Dermis microvascular lymphatic vessel endothelial cell (primary cell): ENCODE measurements around the gene BRD2. TPM values are rescaled to one million over a fixed set of nuclear protein-coding genes. Genes with fewer than 3 reads are reported as not detected.

ENCODE experiments used
- DNase-seq, 2 donors: peaks; one replicate each; pipeline versions ENCODE4 v3.0.0 to v3.0.0-alpha.2; 2010; ENCODE audit warnings: low read depth in 2 of 2
- total RNA-seq: library from RNA; depleted of rRNA; stranded (reverse); fragments of >200 nt; gene quantifications from 2 replicates; pipeline ENCODE4 v1.2.1, GENCODE V29; 2014

Gene BRD2
- total RNA-seq, 1 donor from 2014 or later = 39.4 TPM

GRCh38 chr6:32972353-32973143 is 4.2 kb downstream of the BRD2 start:
- DNase-seq = no peak

- peak in 1 of 2 donors; percentile 69 for DNase-seq
These were observed 5.0 kb downstream of the BRD2 start for GRCh38 chr6:32973144-32974015.

DNA sequence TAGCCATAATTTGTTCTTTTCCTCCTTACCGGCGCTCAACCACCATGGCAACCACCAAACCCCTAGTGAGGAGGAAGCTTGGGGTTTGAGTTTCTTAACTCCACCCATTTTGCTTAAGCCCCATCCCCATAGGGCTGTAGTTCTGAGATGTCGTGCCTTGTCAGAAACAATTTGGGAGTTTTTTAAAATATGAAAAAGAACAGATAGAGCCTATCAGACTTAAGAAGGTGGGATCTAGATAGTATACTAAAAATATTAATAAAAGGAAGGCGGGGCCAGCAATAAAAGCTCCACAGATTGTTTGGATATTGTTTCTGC is 5.6 kb downstream of the BRD2 start:
- peak in 1 of 2 donors; percentile 49 for DNase-seq

- DNase-seq = no peak
These were observed 6.3 kb downstream of the BRD2 start for GRCh38 chr6:32974541-32975308.

DNA sequence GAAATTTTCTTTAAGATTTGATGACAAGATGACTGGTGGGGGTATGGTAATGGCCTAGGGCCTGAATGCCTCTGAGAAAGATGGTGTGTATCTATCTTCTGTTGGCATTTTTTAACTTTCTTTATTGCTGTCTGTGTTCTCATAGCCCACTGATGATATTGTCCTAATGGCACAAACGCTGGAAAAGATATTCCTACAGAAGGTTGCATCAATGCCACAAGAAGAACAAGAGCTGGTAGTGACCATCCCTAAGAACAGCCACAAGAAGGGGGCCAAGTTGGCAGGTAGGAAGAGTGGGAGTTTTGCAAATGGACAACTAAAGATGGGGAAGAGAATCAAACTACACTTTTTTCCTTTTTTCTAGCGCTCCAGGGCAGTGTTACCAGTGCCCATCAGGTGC is 7.5 kb downstream of the BRD2 start:
- no peak for DNase-seq

DNA sequence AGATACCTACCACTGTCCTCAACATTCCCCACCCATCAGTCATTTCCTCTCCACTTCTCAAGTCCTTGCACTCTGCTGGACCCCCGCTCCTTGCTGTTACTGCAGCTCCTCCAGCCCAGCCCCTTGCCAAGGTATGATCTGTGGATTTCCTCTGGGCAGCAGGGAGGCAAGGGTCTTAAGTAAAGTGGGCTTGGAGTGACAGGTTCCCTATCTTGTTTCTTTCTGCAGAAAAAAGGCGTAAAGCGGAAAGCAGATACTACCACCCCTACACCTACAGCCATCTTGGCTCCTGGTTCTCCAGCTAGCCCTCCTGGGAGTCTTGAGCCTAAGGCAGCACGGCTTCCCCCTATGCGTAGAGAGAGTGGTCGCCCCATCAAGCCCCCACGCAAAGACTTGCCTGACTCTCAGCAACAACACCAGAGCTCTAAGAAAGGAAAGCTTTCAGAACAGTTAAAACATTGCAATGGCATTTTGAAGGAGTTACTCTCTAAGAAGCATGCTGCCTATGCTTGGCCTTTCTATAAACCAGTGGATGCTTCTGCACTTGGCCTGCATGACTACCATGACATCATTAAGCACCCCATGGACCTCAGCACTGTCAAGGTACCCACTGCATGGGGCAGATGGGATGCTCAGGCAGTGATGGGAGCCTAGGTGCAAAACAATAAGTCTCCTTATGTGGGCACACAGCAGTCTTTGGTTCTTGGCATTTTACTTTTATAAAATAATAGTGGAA is 8.1 kb downstream of the BRD2 start:
- no peak for DNase-seq

DNA sequence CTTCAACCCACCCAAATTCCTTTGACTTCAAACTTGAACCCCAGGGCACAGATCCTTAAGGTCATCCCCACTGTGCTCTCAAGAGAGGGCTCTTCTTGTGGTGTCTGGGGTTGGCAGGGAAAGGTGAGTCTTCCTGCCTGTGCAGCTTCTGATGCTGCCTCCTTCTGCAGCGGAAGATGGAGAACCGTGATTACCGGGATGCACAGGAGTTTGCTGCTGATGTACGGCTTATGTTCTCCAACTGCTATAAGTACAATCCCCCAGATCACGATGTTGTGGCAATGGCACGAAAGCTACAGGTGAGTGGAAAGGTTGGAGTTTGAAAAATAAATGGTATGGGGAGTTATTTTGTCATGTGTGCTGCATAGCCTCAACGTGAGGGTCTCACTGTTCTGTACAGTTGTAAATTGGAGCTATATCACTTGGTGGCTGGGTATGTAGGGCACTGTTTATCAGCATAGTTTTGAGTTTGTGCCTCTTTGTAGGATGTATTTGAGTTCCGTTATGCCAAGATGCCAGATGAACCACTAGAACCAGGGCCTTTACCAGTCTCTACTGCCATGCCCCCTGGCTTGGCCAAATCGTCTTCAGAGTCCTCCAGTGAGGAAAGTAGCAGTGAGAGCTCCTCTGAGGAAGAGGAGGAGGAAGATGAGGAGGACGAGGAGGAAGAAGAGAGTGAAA is 9.0 kb downstream of the BRD2 start:
- DNase-seq = no peak

GRCh38 chr6:32977953-32978324 is 9.5 kb downstream of the BRD2 start:
- DNase-seq = no peak

DNA sequence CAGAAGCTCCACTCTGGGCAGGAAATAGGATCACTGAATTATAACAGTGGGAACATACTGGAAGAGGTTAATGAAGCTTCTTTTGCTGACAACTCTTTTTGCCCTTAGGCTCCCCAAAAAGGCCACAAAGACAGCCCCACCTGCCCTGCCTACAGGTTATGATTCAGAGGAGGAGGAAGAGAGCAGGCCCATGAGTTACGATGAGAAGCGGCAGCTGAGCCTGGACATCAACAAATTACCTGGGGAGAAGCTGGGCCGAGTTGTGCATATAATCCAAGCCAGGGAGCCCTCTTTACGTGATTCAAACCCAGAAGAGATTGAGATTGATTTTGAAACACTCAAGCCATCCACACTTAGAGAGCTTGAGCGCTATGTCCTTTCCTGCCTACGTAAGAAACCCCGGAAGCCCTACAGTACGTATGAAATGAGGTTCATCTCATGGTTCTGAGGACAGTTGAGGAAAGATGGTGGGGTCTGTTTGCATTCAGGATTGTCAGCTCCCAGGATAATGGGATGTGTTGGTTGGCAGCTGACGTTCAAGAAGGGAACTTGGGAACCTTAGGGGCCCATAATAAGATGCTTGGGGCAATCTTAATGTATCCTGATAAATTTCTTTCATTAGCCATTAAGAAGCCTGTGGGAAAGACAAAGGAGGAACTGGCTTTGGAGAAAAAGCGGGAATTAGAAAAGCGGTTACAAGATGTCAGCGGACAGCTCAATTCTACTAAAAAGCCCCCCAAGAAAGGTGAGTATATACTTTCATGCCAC is 11.5 kb downstream of the BRD2 start:
- DNase-seq = no peak

DNA sequence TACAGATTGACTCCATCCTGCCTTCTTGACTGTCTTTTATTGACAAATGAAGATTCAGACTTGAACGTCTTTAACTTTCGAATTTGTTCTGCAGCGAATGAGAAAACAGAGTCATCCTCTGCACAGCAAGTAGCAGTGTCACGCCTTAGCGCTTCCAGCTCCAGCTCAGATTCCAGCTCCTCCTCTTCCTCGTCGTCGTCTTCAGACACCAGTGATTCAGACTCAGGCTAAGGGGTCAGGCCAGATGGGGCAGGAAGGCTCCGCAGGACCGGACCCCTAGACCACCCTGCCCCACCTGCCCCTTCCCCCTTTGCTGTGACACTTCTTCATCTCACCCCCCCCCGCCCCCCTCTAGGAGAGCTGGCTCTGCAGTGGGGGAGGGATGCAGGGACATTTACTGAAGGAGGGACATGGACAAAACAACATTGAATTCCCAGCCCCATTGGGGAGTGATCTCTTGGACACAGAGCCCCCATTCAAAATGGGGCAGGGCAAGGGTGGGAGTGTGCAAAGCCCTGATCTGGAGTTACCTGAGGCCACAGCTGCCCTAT is 12.2 kb downstream of the BRD2 start:
- no peak for DNase-seq

- no peak for DNase-seq
These were observed 13.8 kb downstream of the BRD2 start for GRCh38 chr6:32982084-32982701.

DNA sequence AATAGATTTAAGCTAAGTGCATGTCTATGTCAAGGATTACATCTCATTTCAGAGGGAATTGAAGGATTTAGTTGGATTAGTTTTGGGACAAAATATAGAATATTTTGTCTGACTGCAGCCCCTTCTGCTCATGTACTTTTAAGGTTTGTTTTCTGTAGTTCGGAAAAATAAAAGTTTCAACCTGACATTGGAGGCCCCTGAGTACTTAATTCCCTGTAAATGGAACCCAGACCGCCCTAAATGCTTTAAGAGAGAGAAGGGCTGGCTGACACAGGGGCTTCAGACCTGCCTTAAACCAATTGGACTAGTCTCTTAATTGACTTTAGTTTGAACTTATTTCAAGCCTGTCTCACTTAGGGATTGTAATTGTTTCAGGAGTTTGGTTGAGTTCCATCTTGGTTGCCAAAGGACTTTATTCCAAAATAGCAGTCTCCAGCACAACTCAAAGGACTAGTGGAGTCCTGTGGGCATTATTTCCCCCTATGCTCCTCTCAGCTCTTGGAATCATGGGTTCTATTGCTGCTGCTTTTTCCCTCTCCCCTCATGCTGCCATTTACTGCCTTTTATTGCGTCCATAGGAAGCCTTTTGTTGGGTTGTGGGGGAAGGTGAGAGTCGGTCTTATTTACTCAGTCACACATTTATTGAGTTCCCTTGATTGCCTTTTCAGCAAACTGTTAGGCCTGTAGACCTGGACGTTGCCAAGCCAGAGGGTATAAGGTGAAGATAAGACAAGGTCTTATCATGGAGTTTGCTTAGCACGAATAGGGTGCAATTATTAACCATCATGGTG is 14.5 kb downstream of the BRD2 start:
- no peak for DNase-seq

DNA sequence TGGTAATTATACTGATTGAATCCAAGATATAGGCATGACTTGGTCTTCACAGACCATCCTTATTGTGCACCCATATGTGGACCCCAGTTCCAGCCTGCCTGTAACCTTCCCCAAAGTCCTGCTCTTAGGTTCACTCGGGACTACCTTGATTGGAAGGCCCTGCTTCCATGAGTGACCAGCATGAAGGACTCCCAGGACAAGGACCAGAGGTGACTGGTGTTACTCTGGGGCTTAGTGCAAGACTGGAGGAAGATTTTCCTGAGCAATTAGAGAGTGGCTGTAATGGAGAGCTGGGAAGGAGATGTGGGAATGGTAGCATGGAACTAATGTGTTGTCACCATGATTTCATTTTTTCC is 15.1 kb downstream of the BRD2 start:
- no peak for DNase-seq

DNA sequence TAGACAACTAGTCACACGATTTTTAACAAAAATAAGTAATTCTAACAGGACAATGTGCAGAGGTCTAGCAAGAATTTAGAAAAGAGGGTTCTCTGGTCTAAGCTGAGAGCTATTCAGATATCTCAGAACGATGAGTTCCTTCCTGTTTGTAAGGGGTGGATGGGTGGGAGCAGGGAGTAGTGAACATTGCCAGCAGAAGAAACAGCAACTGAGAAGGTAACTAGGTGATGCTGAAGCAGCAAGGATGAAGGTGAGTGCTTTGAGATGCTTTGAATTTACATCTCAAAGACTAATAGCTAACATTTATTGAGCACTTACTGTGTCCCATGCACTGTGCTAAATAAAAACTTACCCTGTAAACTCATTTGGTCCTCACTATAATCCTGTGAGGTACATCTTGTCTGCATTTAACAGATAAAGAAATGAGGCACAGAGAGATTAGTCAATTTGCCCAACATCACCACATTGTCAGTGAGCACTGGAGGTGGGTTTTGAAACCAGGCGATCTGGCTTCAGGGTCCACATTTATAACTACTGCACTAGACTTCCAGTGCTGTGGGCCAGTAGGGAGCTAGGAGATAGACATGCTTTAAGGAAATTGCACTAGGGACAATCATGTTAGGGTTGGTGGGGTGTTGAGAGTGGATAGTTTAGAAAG is 15.7 kb downstream of the BRD2 start:
- DNase-seq = no peak

GRCh38 chr6:32984622-32985389 is 16.4 kb downstream of the BRD2 start:
- peak; percentile 74 to 90 for DNase-seq

DNA sequence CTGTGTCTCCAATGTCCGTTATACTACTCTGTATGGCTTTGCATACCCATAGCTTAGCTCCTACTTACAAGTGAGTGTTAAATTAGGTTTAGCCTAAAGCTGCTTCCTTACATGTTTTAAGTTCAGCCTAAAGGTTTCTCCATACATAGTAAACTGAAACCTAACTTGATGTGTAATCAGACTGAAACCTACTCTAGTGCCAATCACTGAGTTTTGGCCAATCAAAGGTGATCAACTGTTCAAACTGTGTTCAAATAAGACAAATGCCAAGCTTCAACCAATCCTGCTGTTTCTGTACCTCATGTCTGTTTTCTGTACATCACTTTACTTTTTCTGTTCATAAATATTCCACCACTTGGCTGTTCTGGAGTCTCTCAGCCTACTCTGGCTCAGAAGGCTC is 21.0 kb downstream of the BRD2 start:
- DNase-seq = no peak

DNA sequence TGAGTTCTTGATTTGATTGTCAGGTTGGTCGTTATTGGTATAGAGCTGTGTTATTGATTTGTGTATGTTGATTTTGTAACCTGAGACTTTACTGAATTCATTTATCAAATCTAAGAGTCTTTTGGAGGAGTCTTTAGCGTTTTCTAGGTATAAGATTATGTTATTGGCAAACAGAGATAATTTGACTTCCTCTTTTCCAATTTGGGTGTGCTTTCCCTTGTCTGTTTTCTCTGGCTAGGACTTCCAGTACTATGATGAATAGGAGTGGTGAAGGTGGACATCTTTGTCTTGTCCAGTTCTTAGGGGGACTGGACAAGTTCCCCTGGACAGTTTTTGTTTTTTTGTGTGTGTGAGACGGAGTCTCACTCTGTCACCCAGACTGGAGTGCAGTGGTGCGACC is 23.6 kb downstream of the BRD2 start:
- no peak for DNase-seq
